Measurements from ENCODE around the gene HMOX2. TPM values are rescaled to one million over a fixed set of nuclear protein-coding genes. Genes with fewer than 3 reads are reported as not detected.

HMOX2 gene
- total RNA-seq, 1 experiment from 2014 or later: 42.6 TPM

DNA sequence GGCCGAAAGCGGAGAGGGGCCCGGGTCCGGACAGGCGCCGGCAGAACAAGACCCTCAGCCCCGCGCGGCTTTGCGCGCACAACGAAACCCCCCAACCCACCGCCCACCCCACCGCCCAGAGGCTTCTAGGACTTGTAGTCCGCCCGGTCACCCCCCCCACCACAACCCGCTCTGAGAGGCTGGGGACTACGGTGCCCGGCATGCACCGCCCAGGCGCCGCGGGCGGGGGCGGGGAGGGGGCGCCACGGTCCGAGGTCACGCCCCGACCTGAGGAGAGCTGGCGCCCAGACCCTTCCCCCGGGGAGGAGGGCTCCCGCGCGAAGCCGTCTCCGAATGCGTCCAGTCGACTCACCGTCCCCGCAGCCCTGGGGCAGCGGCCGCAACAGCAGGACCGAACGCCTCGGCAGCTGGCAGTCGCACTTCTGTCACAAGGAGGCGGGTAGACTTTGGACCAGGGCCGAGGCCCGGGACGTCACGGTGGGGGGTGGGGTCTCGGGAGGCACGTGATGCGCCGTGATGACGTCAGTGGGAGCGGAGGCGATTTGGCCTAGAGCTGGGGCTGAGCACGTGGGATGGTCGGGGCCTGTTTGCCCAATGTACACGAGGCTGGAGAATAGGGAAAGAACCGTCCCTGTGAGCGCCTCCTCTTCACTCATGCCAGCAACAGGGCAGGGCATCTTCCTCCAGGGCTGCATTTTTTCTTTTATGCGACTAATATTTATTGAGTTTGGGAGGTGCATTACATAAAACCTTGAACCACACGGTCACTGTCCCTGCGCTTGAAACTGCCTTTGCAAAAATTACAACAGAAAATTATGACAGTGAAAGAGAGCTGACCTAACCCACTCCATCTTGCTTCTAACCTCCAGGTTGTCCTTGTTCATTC lies 62.4 kb downstream of the HMOX2 start, which contains the start of gene CDIP1 (continued):
- TF ChIP-seq GTF2I (CRISPR knock-in tag; conservative IDR thresholded peaks at IDR 0.05) (no peak), SMAD4 (CRISPR knock-in tag; IDR thresholded peaks at IDR 0.05) (peak; percentile 96), OVOL2 (CRISPR knock-in tag; IDR thresholded peaks at IDR 0.05; ENCODE audit: borderline replicate concordance) (no peak), ELF4 (CRISPR knock-in tag; IDR thresholded peaks at IDR 0.05; ENCODE audit: low read depth) (peak; percentile 96), CDX4 (CRISPR knock-in tag; IDR thresholded peaks at IDR 0.05; ENCODE audit: borderline replicate concordance) (no peak), GABPB1 (CRISPR knock-in tag; IDR thresholded peaks at IDR 0.05) (peak; percentile 92), MAX (CRISPR knock-in tag; IDR thresholded peaks at IDR 0.05) (peak; percentile 100), ZNF671 (CRISPR knock-in tag; IDR thresholded peaks at IDR 0.05) (no peak), FOXJ3 (CRISPR knock-in tag; IDR thresholded peaks at IDR 0.05; ENCODE audit: borderline replicate concordance) (no peak; the same call in 1 of the 2 replicates), AFF4 (CRISPR knock-in tag; IDR thresholded peaks at IDR 0.05; ENCODE audit: borderline replicate concordance) (peak; percentile 89; the same call in 1 of the 2 replicates), MXD4 (CRISPR knock-in tag; IDR thresholded peaks at IDR 0.05; ENCODE audit: borderline replicate concordance) (no peak), ZNF121 (CRISPR knock-in tag; IDR thresholded peaks at IDR 0.05) (0 out of 2 replicates have a peak, but pooled peaks have one; percentile 27), GRHL2 (CRISPR knock-in tag; IDR thresholded peaks at IDR 0.05; ENCODE audit: insufficient replicate concordance, severe bottlenecking) (no peak), TEAD4 (CRISPR knock-in tag; IDR thresholded peaks at IDR 0.05) (peak; percentile 96), ZBTB43 (CRISPR knock-in tag; IDR thresholded peaks at IDR 0.05) (peak; percentile 98), KAT7 (CRISPR knock-in tag; IDR thresholded peaks at IDR 0.05; ENCODE audit: borderline replicate concordance) (peak; percentile 57; the same call in 1 of the 2 replicates), PRRX2 (CRISPR knock-in tag; IDR thresholded peaks at IDR 0.05) (no peak), NR2C2 (CRISPR knock-in tag; IDR thresholded peaks at IDR 0.05) (peak; percentile 73; the same call in 1 of the 2 replicates)
- TF ChIP-seq, protein P1, sequence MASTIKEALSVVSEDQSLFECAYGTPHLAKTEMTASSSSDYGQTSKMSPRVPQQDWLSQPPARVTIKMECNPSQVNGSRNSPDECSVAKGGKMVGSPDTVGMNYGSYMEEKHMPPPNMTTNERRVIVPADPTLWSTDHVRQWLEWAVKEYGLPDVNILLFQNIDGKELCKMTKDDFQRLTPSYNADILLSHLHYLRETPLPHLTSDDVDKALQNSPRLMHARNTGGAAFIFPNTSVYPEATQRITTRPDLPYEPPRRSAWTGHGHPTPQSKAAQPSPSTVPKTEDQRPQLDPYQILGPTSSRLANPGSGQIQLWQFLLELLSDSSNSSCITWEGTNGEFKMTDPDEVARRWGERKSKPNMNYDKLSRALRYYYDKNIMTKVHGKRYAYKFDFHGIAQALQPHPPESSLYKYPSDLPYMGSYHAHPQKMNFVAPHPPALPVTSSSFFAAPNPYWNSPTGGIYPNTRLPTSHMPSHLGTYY (CRISPR knock-in tag; IDR thresholded peaks at IDR 0.05): no peak
- TF ChIP-seq, protein P2, sequence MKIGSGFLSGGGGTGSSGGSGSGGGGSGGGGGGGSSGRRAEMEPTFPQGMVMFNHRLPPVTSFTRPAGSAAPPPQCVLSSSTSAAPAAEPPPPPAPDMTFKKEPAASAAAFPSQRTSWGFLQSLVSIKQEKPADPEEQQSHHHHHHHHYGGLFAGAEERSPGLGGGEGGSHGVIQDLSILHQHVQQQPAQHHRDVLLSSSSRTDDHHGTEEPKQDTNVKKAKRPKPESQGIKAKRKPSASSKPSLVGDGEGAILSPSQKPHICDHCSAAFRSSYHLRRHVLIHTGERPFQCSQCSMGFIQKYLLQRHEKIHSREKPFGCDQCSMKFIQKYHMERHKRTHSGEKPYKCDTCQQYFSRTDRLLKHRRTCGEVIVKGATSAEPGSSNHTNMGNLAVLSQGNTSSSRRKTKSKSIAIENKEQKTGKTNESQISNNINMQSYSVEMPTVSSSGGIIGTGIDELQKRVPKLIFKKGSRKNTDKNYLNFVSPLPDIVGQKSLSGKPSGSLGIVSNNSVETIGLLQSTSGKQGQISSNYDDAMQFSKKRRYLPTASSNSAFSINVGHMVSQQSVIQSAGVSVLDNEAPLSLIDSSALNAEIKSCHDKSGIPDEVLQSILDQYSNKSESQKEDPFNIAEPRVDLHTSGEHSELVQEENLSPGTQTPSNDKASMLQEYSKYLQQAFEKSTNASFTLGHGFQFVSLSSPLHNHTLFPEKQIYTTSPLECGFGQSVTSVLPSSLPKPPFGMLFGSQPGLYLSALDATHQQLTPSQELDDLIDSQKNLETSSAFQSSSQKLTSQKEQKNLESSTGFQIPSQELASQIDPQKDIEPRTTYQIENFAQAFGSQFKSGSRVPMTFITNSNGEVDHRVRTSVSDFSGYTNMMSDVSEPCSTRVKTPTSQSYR (CRISPR knock-in tag; IDR thresholded peaks at IDR 0.05): peak; percentile 99
- TF ChIP-seq, protein P3, sequence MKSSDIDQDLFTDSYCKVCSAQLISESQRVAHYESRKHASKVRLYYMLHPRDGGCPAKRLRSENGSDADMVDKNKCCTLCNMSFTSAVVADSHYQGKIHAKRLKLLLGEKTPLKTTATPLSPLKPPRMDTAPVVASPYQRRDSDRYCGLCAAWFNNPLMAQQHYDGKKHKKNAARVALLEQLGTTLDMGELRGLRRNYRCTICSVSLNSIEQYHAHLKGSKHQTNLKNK (CRISPR knock-in tag; IDR thresholded peaks at IDR 0.05): no peak
- TF ChIP-seq, protein P4, sequence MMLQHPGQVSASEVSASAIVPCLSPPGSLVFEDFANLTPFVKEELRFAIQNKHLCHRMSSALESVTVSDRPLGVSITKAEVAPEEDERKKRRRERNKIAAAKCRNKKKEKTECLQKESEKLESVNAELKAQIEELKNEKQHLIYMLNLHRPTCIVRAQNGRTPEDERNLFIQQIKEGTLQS (CRISPR knock-in tag; conservative IDR thresholded peaks at IDR 0.05): peak; percentile 87
- TF ChIP-seq, protein P5, sequence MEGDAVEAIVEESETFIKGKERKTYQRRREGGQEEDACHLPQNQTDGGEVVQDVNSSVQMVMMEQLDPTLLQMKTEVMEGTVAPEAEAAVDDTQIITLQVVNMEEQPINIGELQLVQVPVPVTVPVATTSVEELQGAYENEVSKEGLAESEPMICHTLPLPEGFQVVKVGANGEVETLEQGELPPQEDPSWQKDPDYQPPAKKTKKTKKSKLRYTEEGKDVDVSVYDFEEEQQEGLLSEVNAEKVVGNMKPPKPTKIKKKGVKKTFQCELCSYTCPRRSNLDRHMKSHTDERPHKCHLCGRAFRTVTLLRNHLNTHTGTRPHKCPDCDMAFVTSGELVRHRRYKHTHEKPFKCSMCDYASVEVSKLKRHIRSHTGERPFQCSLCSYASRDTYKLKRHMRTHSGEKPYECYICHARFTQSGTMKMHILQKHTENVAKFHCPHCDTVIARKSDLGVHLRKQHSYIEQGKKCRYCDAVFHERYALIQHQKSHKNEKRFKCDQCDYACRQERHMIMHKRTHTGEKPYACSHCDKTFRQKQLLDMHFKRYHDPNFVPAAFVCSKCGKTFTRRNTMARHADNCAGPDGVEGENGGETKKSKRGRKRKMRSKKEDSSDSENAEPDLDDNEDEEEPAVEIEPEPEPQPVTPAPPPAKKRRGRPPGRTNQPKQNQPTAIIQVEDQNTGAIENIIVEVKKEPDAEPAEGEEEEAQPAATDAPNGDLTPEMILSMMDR (IDR thresholded peaks at IDR 0.05): no peak

Measured in WTC11 (cell line).